Measurements from ENCODE around the gene CMSS1.
"Not testable (repeated sequence)": the region's sequence is repeated elsewhere in the genome, so short reads cannot be mapped to it uniquely, and the experiment has no call there.

Gene CMSS1

GRCh38 chr3:100089812-100090668, 272.4 kb downstream of the CMSS1 start:
- no peaks in the 10 kb centered on the region for H3K36me3 ChIP-seq (ENCODE audit: control insufficient read depth in 1 of 2, insufficient read depth in 2 of 2, low read length in 2 of 2)
- H2BK120ac ChIP-seq (ENCODE audit: insufficient read depth, low read length, poor library complexity): no peak overlapping the region
- H3K79me1 ChIP-seq (ENCODE audit: low read length): peaks cover 2% of the 10 kb centered on the region
- H3K4me2 ChIP-seq (ENCODE audit: low read length): no peak overlapping the region
- no peak overlapping the region for H3K18ac ChIP-seq (ENCODE audit: low read length)
- no peaks in the 10 kb centered on the region for H3K27me3 ChIP-seq (ENCODE audit: insufficient read depth, low read length)
- H3K4me3 ChIP-seq (ENCODE audit: low read depth, low read length): no peak overlapping the region
- no peak overlapping the region for H3K23ac ChIP-seq (ENCODE audit: low read length)
- H4K12ac ChIP-seq (ENCODE audit: low read depth, low read length): no peak overlapping the region
- no peak overlapping the region for H2BK12ac ChIP-seq (ENCODE audit: low read length)
- peak; percentile 55 to 76 for DNase-seq
- H3K14ac ChIP-seq (ENCODE audit: low read length): no peak overlapping the region
- H4K8ac ChIP-seq (ENCODE audit: low read depth, low read length): no peak overlapping the region
- H3K4me1 ChIP-seq (ENCODE audit: control insufficient read depth in 1 of 2, insufficient read depth in 2 of 2, low read length in 2 of 2): peaks cover 7 to 8% of the 10 kb centered on the region in 2 experiments
- no peaks in the 10 kb centered on the region for H3K79me2 ChIP-seq (ENCODE audit: control insufficient read depth, insufficient read depth, low read length, poor library complexity)
- no peak overlapping the region for H2BK5ac ChIP-seq (ENCODE audit: low read depth, low read length, poor library complexity)
- peak overlapping the region; percentile 49 for H3K27ac ChIP-seq (ENCODE audit: low read depth, low read length)
- no peak overlapping the region for H3K9ac ChIP-seq (ENCODE audit: low read length)
- WGBS (ENCODE audit: extremely low coverage, insufficient coverage, insufficient read length): no CpG with 5 or more reads among the region's 7 CpGs
- no peaks in the 10 kb centered on the region for H3K9me3 ChIP-seq (ENCODE audit: insufficient read depth, low read depth, low read length)
- H3K4ac ChIP-seq (ENCODE audit: low read depth, low read length): no peak overlapping the region
- H4K91ac ChIP-seq (ENCODE audit: low read depth, low read length): no peak overlapping the region
- no peak overlapping the region for H2AK5ac ChIP-seq (ENCODE audit: low read length)
- no peak overlapping the region for H2AFZ ChIP-seq (ENCODE audit: insufficient read depth, low read length, poor library complexity)

- Histone ChIP-seq H3K4me3 (ENCODE audit: low read depth, low read length) (no peak overlapping the region), H2AFZ (ENCODE audit: insufficient read depth, low read length, poor library complexity) (no peak overlapping the region), H3K18ac (ENCODE audit: low read length) (no peak overlapping the region), H2BK120ac (ENCODE audit: insufficient read depth, low read length, poor library complexity) (no peak overlapping the region), H3K36me3 (ENCODE audit: control insufficient read depth in 1 of 2, insufficient read depth in 2 of 2, low read length in 2 of 2) (no peaks in the 10 kb centered on the region), H2AK5ac (ENCODE audit: low read length) (no peak overlapping the region), H3K9ac (ENCODE audit: low read length) (no peak overlapping the region), H4K8ac (ENCODE audit: low read depth, low read length) (no peak overlapping the region), H3K14ac (ENCODE audit: low read length) (no peak overlapping the region), H3K79me1 (ENCODE audit: low read length) (peaks cover 2% of the 10 kb centered on the region), H3K27me3 (ENCODE audit: insufficient read depth, low read length) (no peaks in the 10 kb centered on the region), H3K79me2 (ENCODE audit: control insufficient read depth, insufficient read depth, low read length, poor library complexity) (no peaks in the 10 kb centered on the region), H3K9me3 (ENCODE audit: insufficient read depth, low read depth, low read length) (no peaks in the 10 kb centered on the region), H3K4me1 (ENCODE audit: control insufficient read depth in 1 of 2, insufficient read depth in 2 of 2, low read length in 2 of 2) (peaks cover 7 to 8% of the 10 kb centered on the region in 2 experiments), H3K27ac (ENCODE audit: low read depth, low read length) (no peak overlapping the region), H3K23ac (ENCODE audit: low read length) (no peak overlapping the region), H2BK12ac (ENCODE audit: low read length) (peak overlapping the region; percentile 42), H2BK5ac (ENCODE audit: low read depth, low read length, poor library complexity) (no peak overlapping the region), H4K12ac (ENCODE audit: low read depth, low read length) (no peak overlapping the region), H3K4me2 (ENCODE audit: low read length) (no peak overlapping the region), H3K4ac (ENCODE audit: low read depth, low read length) (no peak overlapping the region), H4K91ac (ENCODE audit: low read depth, low read length) (no peak overlapping the region)
- DNase-seq: no peak
Observed at GRCh38 chr3:100090669-100091005, 273.0 kb downstream of the CMSS1 start.

GRCh38 chr3:100093831-100094230, 276.2 kb downstream of the CMSS1 start:
- Histone ChIP-seq H3K4ac (ENCODE audit: low read depth, low read length) (no peak overlapping the region), H4K91ac (ENCODE audit: low read depth, low read length) (no peak overlapping the region), H4K12ac (ENCODE audit: low read depth, low read length) (no peak overlapping the region), H3K79me2 (ENCODE audit: control insufficient read depth, insufficient read depth, low read length, poor library complexity) (no peaks in the 10 kb centered on the region), H2BK12ac (ENCODE audit: low read length) (no peak overlapping the region), H3K27me3 (ENCODE audit: insufficient read depth, low read length) (no peaks in the 10 kb centered on the region), H3K27ac (ENCODE audit: low read depth, low read length) (no peak overlapping the region), H3K18ac (ENCODE audit: low read length) (no peak overlapping the region), H3K23ac (ENCODE audit: low read length) (no peak overlapping the region), H2AFZ (ENCODE audit: insufficient read depth, low read length, poor library complexity) (no peak overlapping the region), H2BK120ac (ENCODE audit: insufficient read depth, low read length, poor library complexity) (no peak overlapping the region), H3K9ac (ENCODE audit: low read length) (no peak overlapping the region), H3K4me3 (ENCODE audit: low read depth, low read length) (no peak overlapping the region), H3K36me3 (ENCODE audit: control insufficient read depth in 1 of 2, insufficient read depth in 2 of 2, low read length in 2 of 2) (no peaks in the 10 kb centered on the region), H2BK5ac (ENCODE audit: low read depth, low read length, poor library complexity) (no peak overlapping the region), H2AK5ac (ENCODE audit: low read length) (no peak overlapping the region), H3K9me3 (ENCODE audit: insufficient read depth, low read depth, low read length) (no peaks in the 10 kb centered on the region), H3K79me1 (ENCODE audit: low read length) (peaks cover 5% of the 10 kb centered on the region), H3K14ac (ENCODE audit: low read length) (no peak overlapping the region), H3K4me1 (ENCODE audit: control insufficient read depth in 1 of 2, insufficient read depth in 2 of 2, low read length in 2 of 2) (peaks cover 7 to 12% of the 10 kb centered on the region in 2 experiments), H3K4me2 (ENCODE audit: low read length) (no peak overlapping the region), H4K8ac (ENCODE audit: low read depth, low read length) (no peak overlapping the region)
- no CpG with 5 or more reads among the region's 1 CpG for WGBS (ENCODE audit: extremely low coverage, insufficient coverage, insufficient read length)
- peak in 1 of 2 donors; percentile 68 for DNase-seq

- H3K79me2 ChIP-seq (ENCODE audit: control insufficient read depth, insufficient read depth, low read length, poor library complexity); H4K12ac ChIP-seq (ENCODE audit: low read depth, low read length); H3K4ac ChIP-seq (ENCODE audit: low read depth, low read length); H3K79me1 ChIP-seq (ENCODE audit: low read length); DNase-seq; H3K4me2 ChIP-seq (ENCODE audit: low read length); H2AFZ ChIP-seq (ENCODE audit: insufficient read depth, low read length, poor library complexity); H3K27me3 ChIP-seq (ENCODE audit: insufficient read depth, low read length); H3K27ac ChIP-seq (ENCODE audit: low read depth, low read length); H3K4me3 ChIP-seq (ENCODE audit: low read depth, low read length); H3K14ac ChIP-seq (ENCODE audit: low read length); H4K91ac ChIP-seq (ENCODE audit: low read depth, low read length); H2BK5ac ChIP-seq (ENCODE audit: low read depth, low read length, poor library complexity); H3K36me3 ChIP-seq (ENCODE audit: control insufficient read depth in 1 of 2, insufficient read depth in 2 of 2, low read length in 2 of 2); H3K9ac ChIP-seq (ENCODE audit: low read length); H2BK120ac ChIP-seq (ENCODE audit: insufficient read depth, low read length, poor library complexity); H3K18ac ChIP-seq (ENCODE audit: low read length); H4K8ac ChIP-seq (ENCODE audit: low read depth, low read length); H3K9me3 ChIP-seq (ENCODE audit: insufficient read depth, low read depth, low read length); H2BK12ac ChIP-seq (ENCODE audit: low read length); H3K23ac ChIP-seq (ENCODE audit: low read length); H2AK5ac ChIP-seq (ENCODE audit: low read length); H3K4me1 ChIP-seq (ENCODE audit: control insufficient read depth in 1 of 2, insufficient read depth in 2 of 2, low read length in 2 of 2): not testable (repeated sequence)
- WGBS (ENCODE audit: extremely low coverage, insufficient coverage, insufficient read length): no CpG with 5 or more reads among the region's 1 CpG
Observed at GRCh38 chr3:100096286-100096685, 278.6 kb downstream of the CMSS1 start.
